Stimulated activated CD8-positive, alpha-beta memory T cell treated with anti-CD3 and anti-CD28 coated beads, Interleukin-15, amount 100 ng/mL, for 48 hours (primary cell): ENCODE measurements around the gene ACVR2B.

Experiments used
- DNase-seq, 2 donors: peaks; one replicate each; pipeline ENCODE4 v3.0.0-alpha.2; 2020; ENCODE audit warnings: low read depth in 2 of 2

ACVR2B gene

DNA sequence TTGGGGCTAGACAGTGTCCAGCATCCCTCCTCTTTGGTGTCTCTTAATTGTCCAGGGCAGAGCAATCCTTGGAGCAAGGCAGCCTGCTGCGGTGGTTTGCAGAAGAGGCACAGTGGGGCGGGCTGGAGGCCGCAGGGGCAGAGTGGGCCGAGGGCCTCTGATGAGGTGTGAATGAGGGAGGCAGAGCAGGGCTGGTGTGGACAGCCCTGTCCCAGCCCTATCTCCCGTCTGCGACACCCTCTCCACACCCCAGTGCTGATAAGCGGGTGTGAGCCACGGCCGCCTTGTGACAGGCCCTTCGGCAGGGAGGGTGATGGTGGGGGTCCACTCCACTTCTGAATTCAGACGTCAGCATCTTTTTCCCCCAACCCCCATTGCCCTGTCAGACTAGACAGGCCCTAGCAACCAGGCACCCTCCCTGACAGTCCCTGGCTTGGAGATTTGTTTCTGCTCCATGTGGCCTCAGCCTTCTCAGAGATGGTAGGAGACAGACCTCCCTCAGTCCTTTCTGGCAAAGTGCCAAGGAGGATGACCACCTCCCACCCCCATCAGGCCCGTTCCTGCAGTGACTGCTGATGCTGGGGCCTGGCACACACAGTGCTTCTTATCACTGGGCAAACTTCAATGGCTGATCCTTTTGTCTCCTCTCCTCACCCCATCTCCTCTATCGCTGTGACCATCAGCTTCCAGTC, 79.7 kb downstream of the ACVR2B start:
- no peak for DNase-seq

DNA sequence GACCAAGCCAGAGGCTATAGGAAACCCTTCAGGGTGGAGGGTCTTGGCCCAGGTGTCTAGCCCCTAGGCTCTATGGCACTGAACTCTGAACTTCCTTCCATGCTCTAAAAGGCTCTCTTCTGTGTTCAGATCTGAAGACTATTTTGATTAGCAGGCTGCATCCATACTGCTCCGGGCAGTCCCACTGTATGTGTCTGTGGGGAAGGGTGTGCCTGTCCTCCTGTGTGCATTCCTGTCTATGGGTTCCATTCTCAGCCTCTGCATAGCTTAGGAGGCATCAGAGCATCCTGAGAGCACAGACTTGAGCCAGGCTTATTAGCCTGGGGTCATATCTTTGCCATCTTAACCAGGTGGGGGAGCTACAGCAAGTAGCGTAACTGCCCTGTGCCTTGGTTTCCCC, 80.5 kb downstream of the ACVR2B start:
- DNase-seq: no peak

DNA sequence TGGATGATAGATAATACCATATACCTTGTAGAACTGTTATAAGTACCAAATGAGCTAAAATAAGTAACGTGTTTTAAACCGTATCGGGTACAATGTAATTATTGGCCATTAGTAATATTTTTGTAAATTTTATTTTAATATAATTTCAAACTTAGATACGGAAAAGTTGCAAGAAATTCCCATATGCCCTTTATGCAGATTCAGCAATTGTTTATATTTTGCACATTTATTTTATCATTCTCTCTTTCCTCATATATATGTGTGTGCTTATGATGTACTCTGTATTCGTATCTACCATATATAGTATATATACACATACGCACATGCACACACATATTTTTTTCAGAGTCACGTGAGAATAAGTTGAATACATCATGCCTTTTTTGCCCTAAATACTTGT, 80.9 kb downstream of the ACVR2B start:
- DNase-seq: no peak

DNA sequence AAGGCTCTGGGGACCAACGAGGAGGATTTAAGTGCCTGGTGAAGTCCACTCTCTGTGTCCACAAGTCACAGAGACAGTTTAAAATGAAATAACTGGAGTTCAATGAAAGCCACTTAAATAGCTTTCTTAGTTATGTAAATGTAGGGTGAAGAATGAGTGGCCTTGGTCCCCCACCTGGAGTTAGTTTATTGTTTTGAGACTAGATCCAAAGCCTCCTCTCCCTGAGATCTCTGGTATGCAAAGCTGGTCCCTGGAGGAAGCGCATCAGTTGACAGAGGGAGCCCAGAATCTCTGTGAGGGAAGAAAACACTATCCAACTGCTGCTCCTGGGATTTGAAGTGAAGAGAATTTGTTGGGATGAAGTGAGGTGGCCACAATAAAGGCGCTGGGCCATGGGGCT, 83.0 kb downstream of the ACVR2B start:
- no peak for DNase-seq

DNA sequence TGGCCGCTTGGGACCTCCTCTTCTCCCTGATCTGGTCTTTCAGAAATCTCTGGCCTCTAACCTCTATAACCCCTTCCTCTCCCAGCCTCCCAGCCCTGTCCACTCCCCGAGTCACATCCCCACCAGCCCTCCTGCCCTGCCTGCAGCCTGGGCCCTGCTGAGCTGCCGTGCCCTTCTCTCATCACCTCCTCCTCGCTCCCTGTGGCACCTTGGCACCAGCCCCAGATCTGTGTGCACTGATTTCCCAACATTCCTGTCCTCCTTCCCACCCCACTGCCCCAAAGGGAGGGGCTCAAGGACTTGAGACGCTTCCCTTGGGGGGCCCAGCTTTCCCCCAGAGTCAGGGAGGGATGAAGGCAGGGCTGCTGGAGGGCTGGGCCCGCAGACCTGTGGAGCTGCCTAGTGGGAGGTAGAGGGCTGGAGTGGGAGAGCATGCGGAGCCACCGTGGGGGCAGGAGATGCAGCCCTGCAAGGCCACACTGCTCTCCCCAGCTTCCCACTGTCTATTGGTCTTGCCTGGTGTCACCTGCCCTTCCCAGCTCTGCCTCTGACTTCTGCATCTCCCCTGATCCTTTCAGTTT, 85.2 kb downstream of the ACVR2B start:
- DNase-seq: no peak

DNA sequence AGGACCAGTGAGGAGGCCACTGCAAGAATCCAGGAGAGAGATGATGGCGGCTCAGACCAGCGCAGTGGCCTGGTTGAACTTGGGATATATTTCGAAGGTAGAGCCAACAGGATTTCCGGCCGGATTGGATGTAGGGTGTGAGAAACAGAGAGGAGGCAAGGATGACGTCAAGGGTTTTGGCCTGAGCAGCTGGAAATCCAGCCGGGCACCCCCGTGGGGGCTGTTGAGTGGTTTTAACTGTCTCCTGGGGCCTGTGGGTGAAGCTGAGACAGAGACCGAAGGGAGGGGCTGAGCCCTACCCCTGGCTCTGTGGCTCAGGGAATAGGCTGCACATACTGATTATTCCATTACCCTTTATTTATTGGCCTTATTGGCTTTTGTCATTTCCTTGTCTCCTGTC, 88.1 kb downstream of the ACVR2B start:
- DNase-seq: no peak
